ENCODE results near the gene DRAM1. TPM values are rescaled to one million over a fixed set of nuclear protein-coding genes. Genes with fewer than 3 reads are reported as not detected.

DRAM1 gene
- total and polyA plus RNA-seq, 10 of the 15 experiments (the other 5 are each of a cell fraction or from before 2014, with no cell fraction given): 22.4 to 91.5 (median 41.4) TPM

DNA sequence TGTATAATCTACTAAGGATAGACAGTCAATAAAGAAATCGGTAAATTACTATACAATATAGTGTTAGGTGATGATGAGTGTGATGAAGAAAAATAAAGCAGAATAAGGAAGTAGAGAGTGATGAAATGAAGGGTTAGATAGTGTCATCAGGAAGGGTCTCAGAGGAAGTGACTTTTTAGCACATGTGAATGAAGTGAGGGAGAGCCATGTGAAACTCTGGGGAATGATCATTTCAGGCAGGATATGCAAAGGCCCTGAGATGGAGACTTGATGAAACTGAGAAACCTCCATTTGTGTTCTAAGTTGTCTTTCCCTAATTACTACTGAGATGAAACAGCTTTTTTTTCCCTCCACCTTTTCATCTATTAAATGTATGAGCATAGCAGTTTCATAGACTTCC is 27.2 kb upstream of the DRAM1 start (continued):
- TF ChIP-seq ATF2 (IDR thresholded peaks at IDR 0.05; ENCODE audit: low read length): peak; percentile 25; the same call in 1 of the 2 replicates
- 0 out of 2 replicates have a peak, but pooled peaks have one; percentile 7 for TF ChIP-seq CREM (IDR thresholded peaks at IDR 0.05; ENCODE audit: low read depth)
- no peak for TF ChIP-seq NRF1 (conservative IDR thresholded peaks at IDR 0.05; ENCODE audit: low read depth, low read length)
- TF ChIP-seq BCL11A (IDR thresholded peaks at IDR 0.05; ENCODE audit: low read depth, low read length): no peak
- TF ChIP-seq, protein P1, sequence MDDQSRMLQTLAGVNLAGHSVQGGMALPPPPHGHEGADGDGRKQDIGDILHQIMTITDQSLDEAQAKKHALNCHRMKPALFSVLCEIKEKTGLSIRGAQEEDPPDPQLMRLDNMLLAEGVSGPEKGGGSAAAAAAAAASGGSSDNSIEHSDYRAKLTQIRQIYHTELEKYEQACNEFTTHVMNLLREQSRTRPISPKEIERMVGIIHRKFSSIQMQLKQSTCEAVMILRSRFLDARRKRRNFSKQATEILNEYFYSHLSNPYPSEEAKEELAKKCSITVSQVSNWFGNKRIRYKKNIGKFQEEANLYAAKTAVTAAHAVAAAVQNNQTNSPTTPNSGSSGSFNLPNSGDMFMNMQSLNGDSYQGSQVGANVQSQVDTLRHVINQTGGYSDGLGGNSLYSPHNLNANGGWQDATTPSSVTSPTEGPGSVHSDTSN (IDR thresholded peaks at IDR 0.05; ENCODE audit: insufficient replicate concordance, low read depth, low read length): no peak
- TF ChIP-seq, protein P2, sequence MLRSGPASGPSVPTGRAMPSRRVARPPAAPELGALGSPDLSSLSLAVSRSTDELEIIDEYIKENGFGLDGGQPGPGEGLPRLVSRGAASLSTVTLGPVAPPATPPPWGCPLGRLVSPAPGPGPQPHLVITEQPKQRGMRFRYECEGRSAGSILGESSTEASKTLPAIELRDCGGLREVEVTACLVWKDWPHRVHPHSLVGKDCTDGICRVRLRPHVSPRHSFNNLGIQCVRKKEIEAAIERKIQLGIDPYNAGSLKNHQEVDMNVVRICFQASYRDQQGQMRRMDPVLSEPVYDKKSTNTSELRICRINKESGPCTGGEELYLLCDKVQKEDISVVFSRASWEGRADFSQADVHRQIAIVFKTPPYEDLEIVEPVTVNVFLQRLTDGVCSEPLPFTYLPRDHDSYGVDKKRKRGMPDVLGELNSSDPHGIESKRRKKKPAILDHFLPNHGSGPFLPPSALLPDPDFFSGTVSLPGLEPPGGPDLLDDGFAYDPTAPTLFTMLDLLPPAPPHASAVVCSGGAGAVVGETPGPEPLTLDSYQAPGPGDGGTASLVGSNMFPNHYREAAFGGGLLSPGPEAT (IDR thresholded peaks at IDR 0.05; ENCODE audit: low read depth): 0 out of 2 replicates have a peak, but pooled peaks have one; percentile 27
- TF ChIP-seq, protein P3, sequence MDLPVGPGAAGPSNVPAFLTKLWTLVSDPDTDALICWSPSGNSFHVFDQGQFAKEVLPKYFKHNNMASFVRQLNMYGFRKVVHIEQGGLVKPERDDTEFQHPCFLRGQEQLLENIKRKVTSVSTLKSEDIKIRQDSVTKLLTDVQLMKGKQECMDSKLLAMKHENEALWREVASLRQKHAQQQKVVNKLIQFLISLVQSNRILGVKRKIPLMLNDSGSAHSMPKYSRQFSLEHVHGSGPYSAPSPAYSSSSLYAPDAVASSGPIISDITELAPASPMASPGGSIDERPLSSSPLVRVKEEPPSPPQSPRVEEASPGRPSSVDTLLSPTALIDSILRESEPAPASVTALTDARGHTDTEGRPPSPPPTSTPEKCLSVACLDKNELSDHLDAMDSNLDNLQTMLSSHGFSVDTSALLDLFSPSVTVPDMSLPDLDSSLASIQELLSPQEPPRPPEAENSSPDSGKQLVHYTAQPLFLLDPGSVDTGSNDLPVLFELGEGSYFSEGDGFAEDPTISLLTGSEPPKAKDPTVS (IDR thresholded peaks at IDR 0.05; ENCODE audit: low read depth, low read length): no peak
- TF ChIP-seq GABPA (IDR thresholded peaks at IDR 0.05; ENCODE audit: low read depth): 0 out of 2 replicates have a peak, but pooled peaks have one; percentile 21
- TF ChIP-seq MTA2 (IDR thresholded peaks at IDR 0.05; ENCODE audit: low read depth): peak; percentile 77
- TF ChIP-seq CHD1 (IDR thresholded peaks at IDR 0.05; ENCODE audit: low read depth, low read length): no peak
- no peak for TF ChIP-seq E2F4 (IDR thresholded peaks at IDR 0.05; ENCODE audit: low read depth, low read length)
- no peak for TF ChIP-seq FOXK2 (IDR thresholded peaks at IDR 0.05)
- TF ChIP-seq NR2F1 (conservative IDR thresholded peaks at IDR 0.05): no peak; the same call in 1 of the 2 replicates
- TF ChIP-seq ZNF274 (IDR thresholded peaks at IDR 0.05; ENCODE audit: insufficient read depth, insufficient read length): no peak
- TF ChIP-seq KDM1A (IDR thresholded peaks at IDR 0.05; ENCODE audit: borderline replicate concordance): no peak
- TF ChIP-seq RCOR1 (conservative IDR thresholded peaks at IDR 0.05; ENCODE audit: low read depth, low read length): no peak
- no peak for TF ChIP-seq SUZ12 (IDR thresholded peaks at IDR 0.05; ENCODE audit: unreplicated experiment)
- no peak for TF ChIP-seq CBFB (IDR thresholded peaks at IDR 0.05; ENCODE audit: low read depth)
- no peak for TF ChIP-seq RFX5 (IDR thresholded peaks at IDR 0.05; ENCODE audit: low read depth, low read length)
- TF ChIP-seq ZNF622 (IDR thresholded peaks at IDR 0.05): no peak
- TF ChIP-seq ZNF592 (IDR thresholded peaks at IDR 0.05): no peak
- peak; percentile 51; the same call in 1 of the 2 replicates for TF ChIP-seq ZNF24 (IDR thresholded peaks at IDR 0.05)
